ENCODE data around the gene PLCB1.
"Not testable (repeated sequence)": the region's sequence is repeated elsewhere in the genome, so short reads cannot be mapped to it uniquely, and the experiment has no call there.

Gene PLCB1

DNA sequence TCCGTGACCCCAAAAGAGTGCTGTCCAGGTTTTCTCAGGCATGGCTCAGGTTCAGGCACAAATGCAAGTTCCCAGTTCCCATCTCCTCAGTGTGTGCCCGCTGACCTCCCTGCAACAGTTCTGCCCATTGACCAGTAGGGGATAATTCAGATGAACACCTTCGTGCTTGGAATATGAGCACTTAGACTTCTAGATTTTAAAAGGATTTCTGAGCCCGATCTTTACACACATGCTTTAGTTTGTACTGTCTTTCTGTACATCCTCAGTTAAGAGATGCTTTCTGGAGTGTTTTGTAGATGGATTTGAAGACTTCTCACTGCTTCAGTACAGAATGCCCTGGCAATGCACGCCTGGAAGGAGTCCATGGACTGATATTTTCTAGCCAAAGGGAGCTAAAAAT is 697.2 kb downstream of the PLCB1 start:
- no peaks in the 10 kb centered on the region for H3K27me3 ChIP-seq (ENCODE audit: insufficient read depth, low read length, poor library complexity, severe bottlenecking)

DNA sequence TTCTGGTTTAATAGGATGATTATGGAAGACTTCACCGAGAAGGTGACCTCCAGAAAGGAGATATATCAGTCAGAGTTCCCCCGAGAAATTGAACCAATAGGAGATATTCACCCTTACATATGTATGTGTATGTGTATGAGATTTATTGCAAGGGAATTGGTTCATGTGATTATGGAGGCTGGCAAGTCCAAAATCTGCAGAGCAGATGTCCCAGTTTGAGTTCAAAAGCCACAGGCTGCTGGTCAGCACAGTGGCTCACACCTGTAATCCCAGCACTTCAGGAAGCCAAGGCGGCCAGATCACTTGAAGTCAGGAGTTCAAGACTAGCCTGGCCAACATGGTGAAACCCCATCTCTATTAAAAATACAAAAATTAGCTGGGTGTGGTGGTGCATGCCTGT is 702.2 kb downstream of the PLCB1 start:
- not testable (repeated sequence) for H3K4me2 ChIP-seq (ENCODE audit: low read depth, low read length, poor library complexity, severe bottlenecking); H3K9ac ChIP-seq (ENCODE audit: low read depth, low read length, poor library complexity, severe bottlenecking); H3K9me2 ChIP-seq (replicated peaks; ENCODE audit: low read depth, low read length); H4K20me1 ChIP-seq (ENCODE audit: insufficient read depth, low read length, poor library complexity, severe bottlenecking); H3K79me2 ChIP-seq (ENCODE audit: insufficient read depth, low read length); H3K4me1 ChIP-seq (ENCODE audit: insufficient read depth, low read length, poor library complexity, severe bottlenecking); H2AFZ ChIP-seq (ENCODE audit: low read length); H3K9me3 ChIP-seq (ENCODE audit: insufficient read depth, low read depth, low read length); H3F3A ChIP-seq (ENCODE audit: low read depth); H3K36me3 ChIP-seq (ENCODE audit: insufficient read depth, low read length); H3K27me3 ChIP-seq (ENCODE audit: insufficient read depth, low read length, poor library complexity, severe bottlenecking); H3K4me3 ChIP-seq (ENCODE audit: low read length, poor library complexity, severe bottlenecking)

More for the DNA sequence above, 697.2 kb downstream of the PLCB1 start:
- Histone ChIP-seq H3F3A (ENCODE audit: low read depth) (no peaks in the 10 kb centered on the region), H3K9ac (ENCODE audit: low read depth, low read length, poor library complexity, severe bottlenecking) (no peak overlapping the region), H3K9me3 (ENCODE audit: insufficient read depth, low read depth, low read length) (no peaks in the 10 kb centered on the region), H2AFZ (ENCODE audit: low read length) (no peak overlapping the region), H4K20me1 (ENCODE audit: insufficient read depth, low read length, poor library complexity, severe bottlenecking) (no peaks in the 10 kb centered on the region), H3K4me3 (ENCODE audit: low read length, poor library complexity, severe bottlenecking) (no peak overlapping the region), H3K4me1 (ENCODE audit: insufficient read depth, low read length, poor library complexity, severe bottlenecking) (no peaks in the 10 kb centered on the region), H3K4me2 (ENCODE audit: low read depth, low read length, poor library complexity, severe bottlenecking) (no peak overlapping the region), H3K9me2 (replicated peaks; ENCODE audit: low read depth, low read length) (no peaks in the 10 kb centered on the region), H3K79me2 (ENCODE audit: insufficient read depth, low read length) (no peaks in the 10 kb centered on the region), H3K36me3 (ENCODE audit: insufficient read depth, low read length) (no peaks in the 10 kb centered on the region)
- TF ChIP-seq, protein P1, sequence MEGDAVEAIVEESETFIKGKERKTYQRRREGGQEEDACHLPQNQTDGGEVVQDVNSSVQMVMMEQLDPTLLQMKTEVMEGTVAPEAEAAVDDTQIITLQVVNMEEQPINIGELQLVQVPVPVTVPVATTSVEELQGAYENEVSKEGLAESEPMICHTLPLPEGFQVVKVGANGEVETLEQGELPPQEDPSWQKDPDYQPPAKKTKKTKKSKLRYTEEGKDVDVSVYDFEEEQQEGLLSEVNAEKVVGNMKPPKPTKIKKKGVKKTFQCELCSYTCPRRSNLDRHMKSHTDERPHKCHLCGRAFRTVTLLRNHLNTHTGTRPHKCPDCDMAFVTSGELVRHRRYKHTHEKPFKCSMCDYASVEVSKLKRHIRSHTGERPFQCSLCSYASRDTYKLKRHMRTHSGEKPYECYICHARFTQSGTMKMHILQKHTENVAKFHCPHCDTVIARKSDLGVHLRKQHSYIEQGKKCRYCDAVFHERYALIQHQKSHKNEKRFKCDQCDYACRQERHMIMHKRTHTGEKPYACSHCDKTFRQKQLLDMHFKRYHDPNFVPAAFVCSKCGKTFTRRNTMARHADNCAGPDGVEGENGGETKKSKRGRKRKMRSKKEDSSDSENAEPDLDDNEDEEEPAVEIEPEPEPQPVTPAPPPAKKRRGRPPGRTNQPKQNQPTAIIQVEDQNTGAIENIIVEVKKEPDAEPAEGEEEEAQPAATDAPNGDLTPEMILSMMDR (conservative IDR thresholded peaks at IDR 0.05; ENCODE audit: low read length) = peak; percentile 48
- no peak for TF ChIP-seq EZH2phosphoT487 (IDR thresholded peaks at IDR 0.05; ENCODE audit: borderline replicate concordance)

DNA sequence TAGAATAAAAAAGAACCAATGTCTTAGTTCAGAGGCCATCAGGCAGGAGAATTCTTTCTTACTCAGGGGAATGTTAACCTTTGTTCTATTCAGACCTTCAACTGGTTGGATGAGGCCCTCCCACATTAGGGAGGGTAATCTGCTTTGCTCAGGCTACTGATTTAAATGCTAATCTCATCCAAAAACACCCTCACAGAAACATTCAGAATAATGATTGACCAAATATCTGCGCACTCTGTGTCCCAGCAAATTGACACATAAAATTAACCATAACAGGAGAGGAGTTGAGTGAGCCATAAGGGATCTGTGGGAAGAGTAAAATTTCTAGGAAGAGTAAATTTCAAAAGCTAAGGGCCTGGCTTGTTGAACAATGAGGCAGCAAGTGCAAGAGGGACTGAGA is 702.8 kb downstream of the PLCB1 start:
- Histone ChIP-seq H3F3A (ENCODE audit: low read depth) (no peaks in the 10 kb centered on the region), H3K27me3 (ENCODE audit: insufficient read depth, low read length, poor library complexity, severe bottlenecking) (no peaks in the 10 kb centered on the region), H3K4me1 (ENCODE audit: insufficient read depth, low read length, poor library complexity, severe bottlenecking) (no peaks in the 10 kb centered on the region), H3K9ac (ENCODE audit: low read depth, low read length, poor library complexity, severe bottlenecking) (no peak overlapping the region), H3K9me2 (replicated peaks; ENCODE audit: low read depth, low read length) (no peaks in the 10 kb centered on the region), H3K9me3 (ENCODE audit: insufficient read depth, low read depth, low read length) (no peaks in the 10 kb centered on the region), H2AFZ (ENCODE audit: low read length) (no peak overlapping the region), H3K79me2 (ENCODE audit: insufficient read depth, low read length) (no peaks in the 10 kb centered on the region), H3K4me3 (ENCODE audit: low read length, poor library complexity, severe bottlenecking) (no peak overlapping the region), H3K36me3 (ENCODE audit: insufficient read depth, low read length) (no peaks in the 10 kb centered on the region), H4K20me1 (ENCODE audit: insufficient read depth, low read length, poor library complexity, severe bottlenecking) (no peaks in the 10 kb centered on the region), H3K4me2 (ENCODE audit: low read depth, low read length, poor library complexity, severe bottlenecking) (no peak overlapping the region)
- TF ChIP-seq EZH2phosphoT487 (IDR thresholded peaks at IDR 0.05; ENCODE audit: borderline replicate concordance) = no peak
- TF ChIP-seq, protein P1 (conservative IDR thresholded peaks at IDR 0.05; ENCODE audit: low read length) = no peak

DNA sequence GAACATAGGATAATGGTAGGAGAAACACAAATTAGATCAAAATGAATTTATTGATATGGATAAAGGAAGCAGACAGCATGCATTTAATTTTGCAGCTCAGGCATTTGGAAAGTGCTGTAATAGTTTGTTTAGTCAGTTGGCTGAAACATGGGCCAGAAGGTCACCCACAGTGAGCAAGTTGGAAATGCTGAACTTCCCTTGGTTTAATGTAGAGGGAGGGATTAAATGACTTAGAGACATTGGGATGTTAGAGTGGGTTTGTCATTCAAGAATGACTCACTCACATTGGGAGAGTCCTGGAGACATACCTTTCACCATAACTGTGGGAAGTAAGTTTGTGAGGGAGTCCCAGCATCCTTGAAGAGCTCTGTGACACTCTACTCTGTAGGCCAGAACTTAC is 705.3 kb downstream of the PLCB1 start:
- H3K9me3 ChIP-seq (ENCODE audit: insufficient read depth, low read depth, low read length) = no peaks in the 10 kb centered on the region
- H3K4me1 ChIP-seq (ENCODE audit: insufficient read depth, low read length, poor library complexity, severe bottlenecking) = no peaks in the 10 kb centered on the region
- no peak for TF ChIP-seq EZH2phosphoT487 (IDR thresholded peaks at IDR 0.05; ENCODE audit: borderline replicate concordance)
- TF ChIP-seq, protein P1 (conservative IDR thresholded peaks at IDR 0.05; ENCODE audit: low read length) = no peak

More for the DNA sequence above, 705.3 kb downstream of the PLCB1 start:
- H3K36me3 ChIP-seq (ENCODE audit: insufficient read depth, low read length) = no peaks in the 10 kb centered on the region
- H3K9ac ChIP-seq (ENCODE audit: low read depth, low read length, poor library complexity, severe bottlenecking) = no peak overlapping the region
- no peaks in the 10 kb centered on the region for H3K27me3 ChIP-seq (ENCODE audit: insufficient read depth, low read length, poor library complexity, severe bottlenecking)
- H2AFZ ChIP-seq (ENCODE audit: low read length) = no peak overlapping the region
- no peaks in the 10 kb centered on the region for H3K79me2 ChIP-seq (ENCODE audit: insufficient read depth, low read length)
- no peaks in the 10 kb centered on the region for H3K9me2 ChIP-seq (replicated peaks; ENCODE audit: low read depth, low read length)
- H3K4me2 ChIP-seq (ENCODE audit: low read depth, low read length, poor library complexity, severe bottlenecking) = no peak overlapping the region
- no peaks in the 10 kb centered on the region for H3F3A ChIP-seq (ENCODE audit: low read depth)
- no peaks in the 10 kb centered on the region for H4K20me1 ChIP-seq (ENCODE audit: insufficient read depth, low read length, poor library complexity, severe bottlenecking)
- no peak overlapping the region for H3K4me3 ChIP-seq (ENCODE audit: low read length, poor library complexity, severe bottlenecking)
